ENCODE results near the gene SOWAHA. TPM values are rescaled to one million over a fixed set of nuclear protein-coding genes. Genes with fewer than 3 reads are reported as not detected.

SOWAHA gene
- total RNA-seq, 1 experiment from 2014 or later, result not detected

DNA sequence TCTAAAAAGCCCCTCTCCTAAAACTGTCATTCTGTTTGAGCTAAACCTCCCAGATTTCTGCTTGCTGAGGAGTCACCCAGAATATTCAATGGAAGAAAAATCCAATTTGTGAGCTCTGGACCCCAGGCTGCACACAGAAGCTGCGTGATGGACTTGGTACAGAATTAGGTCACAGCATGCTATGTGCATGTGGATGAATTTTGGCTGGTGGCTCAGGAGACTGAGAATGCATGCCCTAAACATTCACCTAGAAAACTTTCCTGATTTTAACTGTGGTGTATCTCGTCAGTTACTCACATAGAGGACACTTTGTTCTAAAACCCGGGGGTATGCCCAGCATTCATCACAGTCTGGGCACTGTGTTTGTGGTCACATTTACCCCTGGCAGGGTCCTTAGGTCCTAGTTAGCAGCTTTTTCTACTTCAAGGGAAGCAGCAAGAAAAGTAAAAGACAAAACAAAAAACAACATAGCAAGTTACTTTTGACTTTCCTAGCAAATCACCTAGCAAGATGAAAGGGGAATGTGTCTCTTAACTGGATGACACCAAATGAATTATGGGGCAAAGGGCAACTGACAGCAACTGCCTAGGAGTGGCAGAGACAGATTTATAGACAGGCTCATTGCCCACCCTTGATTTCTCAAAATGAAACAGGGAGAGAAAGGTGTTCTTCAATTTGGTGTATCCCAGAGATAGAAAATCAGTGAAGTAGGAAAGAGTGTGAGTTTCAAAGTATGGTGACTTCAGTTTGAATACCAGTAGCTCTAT lies 25.6 kb downstream of the SOWAHA start:
- Histone ChIP-seq H3K4me1 (ENCODE audit: insufficient read depth, low read length, poor library complexity, severe bottlenecking) (no peaks in the 10 kb centered on the region), H3K27ac (ENCODE audit: low read depth, low read length, poor library complexity, severe bottlenecking) (no peak overlapping the region), H3K4me3 (ENCODE audit: low read depth, low read length, poor library complexity, severe bottlenecking) (no peak overlapping the region), H3K36me3 (ENCODE audit: insufficient read depth, low read length, poor library complexity, severe bottlenecking) (no peaks in the 10 kb centered on the region), H3K9me3 (ENCODE audit: low read depth, low read length, poor library complexity, severe bottlenecking) (no peaks in the 10 kb centered on the region), H3K27me3 (replicated peaks; ENCODE audit: insufficient read depth, low read depth, low read length, poor library complexity) (no peaks in the 10 kb centered on the region)
- TF ChIP-seq, protein P1, sequence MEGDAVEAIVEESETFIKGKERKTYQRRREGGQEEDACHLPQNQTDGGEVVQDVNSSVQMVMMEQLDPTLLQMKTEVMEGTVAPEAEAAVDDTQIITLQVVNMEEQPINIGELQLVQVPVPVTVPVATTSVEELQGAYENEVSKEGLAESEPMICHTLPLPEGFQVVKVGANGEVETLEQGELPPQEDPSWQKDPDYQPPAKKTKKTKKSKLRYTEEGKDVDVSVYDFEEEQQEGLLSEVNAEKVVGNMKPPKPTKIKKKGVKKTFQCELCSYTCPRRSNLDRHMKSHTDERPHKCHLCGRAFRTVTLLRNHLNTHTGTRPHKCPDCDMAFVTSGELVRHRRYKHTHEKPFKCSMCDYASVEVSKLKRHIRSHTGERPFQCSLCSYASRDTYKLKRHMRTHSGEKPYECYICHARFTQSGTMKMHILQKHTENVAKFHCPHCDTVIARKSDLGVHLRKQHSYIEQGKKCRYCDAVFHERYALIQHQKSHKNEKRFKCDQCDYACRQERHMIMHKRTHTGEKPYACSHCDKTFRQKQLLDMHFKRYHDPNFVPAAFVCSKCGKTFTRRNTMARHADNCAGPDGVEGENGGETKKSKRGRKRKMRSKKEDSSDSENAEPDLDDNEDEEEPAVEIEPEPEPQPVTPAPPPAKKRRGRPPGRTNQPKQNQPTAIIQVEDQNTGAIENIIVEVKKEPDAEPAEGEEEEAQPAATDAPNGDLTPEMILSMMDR (conservative IDR thresholded peaks at IDR 0.05; ENCODE audit: low read depth, low read length), result no peak
- no peak for TF ChIP-seq EZH2 (IDR thresholded peaks at IDR 0.05; ENCODE audit: borderline replicate concordance, low read depth, low read length, poor library complexity, severe bottlenecking)
- intact Hi-C loops (cut with micrococcal nuclease; ENCODE audit: unreplicated experiment), result no loop called here
- ChIA-PET POLR2A (ENCODE audit: low non-redundant PET) (no interaction called here), CTCF (no interaction called here)
- DNase-seq (ENCODE audit: low spot score), result no peak
- BruUV-seq (replicated peaks), result no TSS peak

DNA sequence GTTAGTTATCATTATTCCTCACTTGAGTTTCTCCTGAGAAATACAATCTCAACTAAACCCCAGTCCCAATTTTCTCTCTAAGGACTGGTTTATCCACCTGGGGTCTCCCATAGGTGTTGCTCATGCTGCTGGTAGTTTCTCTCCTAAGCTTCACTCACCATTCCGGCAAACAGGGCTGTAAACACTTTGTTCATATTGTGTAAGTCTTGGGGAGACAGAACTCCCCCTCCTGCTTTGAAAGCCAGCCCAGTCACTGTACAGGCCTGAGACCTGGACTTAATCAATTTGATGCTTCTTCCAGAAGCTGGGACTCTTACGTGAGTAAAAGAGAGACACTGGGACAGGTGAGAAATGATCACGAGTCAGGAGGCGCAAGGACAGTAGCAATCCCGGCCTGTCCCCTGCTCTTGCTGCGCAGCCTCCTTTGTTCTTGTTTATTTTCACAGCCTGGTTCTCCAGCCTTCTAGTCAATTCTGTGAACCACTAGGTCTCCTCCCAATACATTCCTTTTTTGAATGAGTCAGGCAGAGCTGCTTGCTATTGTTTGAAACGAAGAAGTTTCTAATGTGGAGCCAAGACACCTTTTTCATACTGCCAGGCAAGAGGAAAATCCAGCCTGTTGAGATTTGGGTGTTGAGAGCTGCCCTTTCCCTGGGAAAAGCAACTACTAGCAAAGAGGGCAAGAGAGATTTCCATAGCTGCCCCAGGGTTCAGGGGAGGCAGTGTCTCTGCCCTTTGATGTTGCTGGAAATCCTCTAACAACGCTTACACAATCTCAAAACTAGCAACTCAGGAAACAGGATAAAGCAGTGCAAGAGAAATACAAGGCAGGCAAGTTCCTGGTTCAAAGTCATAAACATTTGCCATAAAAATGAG lies 26.6 kb downstream of the SOWAHA start:
- no peaks in the 10 kb centered on the region for H3K27me3 ChIP-seq (replicated peaks; ENCODE audit: insufficient read depth, low read depth, low read length, poor library complexity)
- CTCF ChIA-PET, result no interaction called here
- intact Hi-C loops (cut with micrococcal nuclease; ENCODE audit: unreplicated experiment), result no loop called here
- no peak overlapping the region for H3K27ac ChIP-seq (ENCODE audit: low read depth, low read length, poor library complexity, severe bottlenecking)
- H3K4me1 ChIP-seq (ENCODE audit: insufficient read depth, low read length, poor library complexity, severe bottlenecking), result no peaks in the 10 kb centered on the region
- H3K36me3 ChIP-seq (ENCODE audit: insufficient read depth, low read length, poor library complexity, severe bottlenecking), result no peaks in the 10 kb centered on the region
- H3K9me3 ChIP-seq (ENCODE audit: low read depth, low read length, poor library complexity, severe bottlenecking), result no peaks in the 10 kb centered on the region
- TF ChIP-seq EZH2 (IDR thresholded peaks at IDR 0.05; ENCODE audit: borderline replicate concordance, low read depth, low read length, poor library complexity, severe bottlenecking), result no peak
- TF ChIP-seq, protein P1 (conservative IDR thresholded peaks at IDR 0.05; ENCODE audit: low read depth, low read length), result no peak
- no TSS peak for BruUV-seq (replicated peaks)
- POLR2A ChIA-PET (ENCODE audit: low non-redundant PET), result no interaction called here
- H3K4me3 ChIP-seq (ENCODE audit: low read depth, low read length, poor library complexity, severe bottlenecking), result no peak overlapping the region
- no peak for DNase-seq (ENCODE audit: low spot score)

DNA sequence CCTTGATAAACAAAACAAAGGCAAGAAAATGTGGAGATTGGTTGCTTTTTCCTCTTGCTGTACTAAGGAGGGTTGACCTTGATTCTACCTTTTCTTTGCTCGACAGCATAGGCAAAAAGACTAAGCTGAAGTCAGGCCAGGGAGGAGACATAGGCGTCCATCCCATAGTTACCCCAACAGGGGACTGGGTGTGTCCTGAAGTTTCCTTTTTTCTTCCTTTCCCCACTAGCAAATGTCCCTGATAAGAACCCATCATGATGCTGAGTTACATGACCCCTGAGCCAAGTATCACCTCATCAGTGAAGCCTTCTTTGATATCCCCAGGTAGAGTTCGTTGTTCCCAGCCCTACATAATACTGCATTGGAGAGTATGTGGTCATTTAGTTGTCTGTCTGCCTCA lies 27.2 kb downstream of the SOWAHA start:
- intact Hi-C loops (cut with micrococcal nuclease; ENCODE audit: unreplicated experiment), result no loop called here
- H3K4me3 ChIP-seq (ENCODE audit: low read depth, low read length, poor library complexity, severe bottlenecking), result no peak overlapping the region
- DNase-seq (ENCODE audit: low spot score), result no peak
- H3K27me3 ChIP-seq (replicated peaks; ENCODE audit: insufficient read depth, low read depth, low read length, poor library complexity), result no peaks in the 10 kb centered on the region
- CTCF ChIA-PET, result no interaction called here
- no peak overlapping the region for H3K27ac ChIP-seq (ENCODE audit: low read depth, low read length, poor library complexity, severe bottlenecking)
- BruUV-seq (replicated peaks), result no TSS peak
- TF ChIP-seq, protein P1 (conservative IDR thresholded peaks at IDR 0.05; ENCODE audit: low read depth, low read length), result no peak
- no peak for TF ChIP-seq EZH2 (IDR thresholded peaks at IDR 0.05; ENCODE audit: borderline replicate concordance, low read depth, low read length, poor library complexity, severe bottlenecking)
- POLR2A ChIA-PET (ENCODE audit: low non-redundant PET), result no interaction called here
- H3K9me3 ChIP-seq (ENCODE audit: low read depth, low read length, poor library complexity, severe bottlenecking), result no peaks in the 10 kb centered on the region
- H3K4me1 ChIP-seq (ENCODE audit: insufficient read depth, low read length, poor library complexity, severe bottlenecking), result no peaks in the 10 kb centered on the region
- no peaks in the 10 kb centered on the region for H3K36me3 ChIP-seq (ENCODE audit: insufficient read depth, low read length, poor library complexity, severe bottlenecking)

Data from A673 (cell line).